HCT116 (cell line): ENCODE measurements around the gene SEC16A. TPM values are rescaled to one million over a fixed set of nuclear protein-coding genes. Genes with fewer than 3 reads are reported as not detected.

Experiments
- ATAC-seq: fragments of 200-7000 bp; cut with Tn5 transposase; 2 replicates; pipeline ENCODE4 v1.9.1; 2020; ENCODE audit warnings: mild to moderate bottlenecking, moderate library complexity
- BruUV-seq: library from RNA; stranded (reverse); fragments of 400-500 nt; replicated peaks from 2 replicates; lab custom pipeline; 2021; lab: Mats Ljungman, UMichigan
- CTCF ChIA-PET: fragments of 300-600 bp; sonication (Branson Sonifier 250); formaldehyde crosslinking; loops from one replicate; lab custom pipeline; 2021; ENCODE audit warnings: antibody characterized with exemption; lab: Charles Lee
- POLR2A ChIA-PET: fragments of 300-600, 350-600 bp; sonication (Branson Sonifier 250); formaldehyde crosslinking; loops from one replicate; lab custom pipeline; 2021; ENCODE audit warnings: antibody characterized with exemption; lab: Charles Lee
- RAD21 ChIA-PET, 2 experiments: fragments of 300-600 bp; sonication (Branson Sonifier 250); formaldehyde crosslinking; loops; one replicate each; lab custom pipeline; 2023; ENCODE audit warnings: low total read pairs in 2 of 2; ENCODE audit not compliant: uncharacterized antibody in 2 of 2, unreplicated experiment in 2 of 2, low non-redundant PET in 1 of 2; lab: Charles Lee
- DNase-seq: peaks from one replicate; pipeline ENCODE4 v3.0.0-alpha.2; 2010; ENCODE audit warnings: low read depth, low spot score
- H2AFZ ChIP-seq: fragments of 200-600 bp; shearing (Covaris generic), sonication (generic); 2 replicates; pipeline ENCODE4 v1.6.1; 2017; ENCODE audit warnings: low read depth, mixed run types, mixed read lengths, antibody characterized with exemption, low read length; ENCODE audit not compliant: poor library complexity, severe bottlenecking
- H3K27ac ChIP-seq: 2 replicates; pipeline ENCODE4 v1.5.1; 2012; ENCODE audit warnings: low read depth, low read length
- H3K27me3 ChIP-seq: fragments of 200-600 bp; sonication (generic); 2 replicates; pipeline ENCODE4 v1.6.1; 2016; ENCODE audit warnings: mixed run types, low read length, mixed read lengths; ENCODE audit not compliant: insufficient read depth
- H3K36me3 ChIP-seq, 2 experiments: fragments of 200-500 bp in 1 of 2; fragments of 200-600 bp in 1 of 2; sonication (Bioruptor generic) in 1 of 2; sonication (generic) in 1 of 2; 2 replicates each; pipeline versions ENCODE4 v1.5.1 to v1.6.1; 2014 to 2016; ENCODE audit warnings: low read length in 2 of 2, inconsistent platforms in 1 of 2, mixed read lengths in 1 of 2, mixed run types in 1 of 2; ENCODE audit not compliant: insufficient read depth in 2 of 2, control insufficient read depth in 1 of 2
- H3K4me1 ChIP-seq, 2 experiments: fragments of 200-600 bp in 1 of 2; sonication (generic) in 1 of 2; 2 replicates each; pipeline versions ENCODE4 v1.5.1 to v1.6.1; 2012 to 2017; ENCODE audit warnings: low read length in 2 of 2, inconsistent platforms in 1 of 2, mild to moderate bottlenecking in 1 of 2, mixed read lengths in 1 of 2, mixed run types in 1 of 2, moderate library complexity in 1 of 2; ENCODE audit not compliant: insufficient read depth in 2 of 2, control insufficient read depth in 1 of 2
- H3K4me2 ChIP-seq: fragments of 200-600 bp; sonication (generic); 2 replicates; pipeline ENCODE4 v1.6.1; 2017; ENCODE audit warnings: mixed run types, low read length, mixed read lengths
- H3K4me3 ChIP-seq, 2 experiments: fragments of 200-600 bp in 1 of 2; sonication (generic) in 1 of 2; replicated peaks in 1 of 2; 2 replicates each; pipeline ENCODE4 v1.5.1; 2011 to 2016; ENCODE audit warnings: low read length in 2 of 2, control low read depth in 1 of 2, low read depth in 1 of 2, mild to moderate bottlenecking in 1 of 2, mixed read lengths in 1 of 2, mixed run types in 1 of 2
- H3K79me2 ChIP-seq: fragments of 200-600 bp; sonication (generic); 2 replicates; pipeline ENCODE4 v1.6.1; 2017; ENCODE audit warnings: mild to moderate bottlenecking, mixed run types, low read length, moderate library complexity, mixed read lengths; ENCODE audit not compliant: insufficient read depth
- H3K9ac ChIP-seq: fragments of 200-600 bp; sonication (generic); 2 replicates; pipeline ENCODE4 v1.6.1; 2016; ENCODE audit warnings: low read length, mixed read lengths
- H3K9me2 ChIP-seq: fragments of 200-600 bp; sonication (generic), shearing (Covaris generic); 2 replicates; pipeline ENCODE4 v1.6.1; 2017; ENCODE audit warnings: mixed run types, mild to moderate bottlenecking, moderate library complexity; ENCODE audit not compliant: insufficient read depth
- H3K9me3 ChIP-seq, 2 experiments: fragments of 200-500 bp in 1 of 2; fragments of 200-600 bp in 1 of 2; sonication (Bioruptor generic) in 1 of 2; sonication (generic) in 1 of 2; 2 replicates each; pipeline ENCODE4 v1.6.1; 2014 to 2017; ENCODE audit warnings: low read length in 2 of 2, mixed read lengths in 2 of 2, inconsistent platforms in 1 of 2, low read depth in 1 of 2, mild to moderate bottlenecking in 1 of 2, mixed run types in 1 of 2, moderate library complexity in 1 of 2; ENCODE audit not compliant: control insufficient read depth in 1 of 2, insufficient read depth in 1 of 2
- H4K20me1 ChIP-seq: fragments of 200-600 bp; sonication (generic), shearing (Covaris generic); 2 replicates; pipeline ENCODE4 v1.6.1; 2017; ENCODE audit warnings: mixed run types, mild to moderate bottlenecking, moderate library complexity; ENCODE audit not compliant: insufficient read depth
- CBX3 ChIP-seq: IDR thresholded peaks from 2 replicates; pipeline ENCODE4 v1.6.1; 2012; ENCODE audit warnings: low read depth
- ELF1 ChIP-seq: IDR thresholded peaks from 2 replicates; pipeline ENCODE4 v1.6.1; 2012; ENCODE audit warnings: low read depth, borderline replicate concordance
- EZH2 ChIP-seq: fragments of 200-600 bp; sonication (generic); IDR thresholded peaks from 2 replicates; pipeline ENCODE4 v1.6.1; 2017; ENCODE audit warnings: antibody characterized with exemption, mixed run types
- EZH2phosphoT487 ChIP-seq: fragments of 200-600 bp; IDR thresholded peaks from 2 replicates; pipeline ENCODE4 v1.6.1; 2018; ENCODE audit warnings: antibody characterized with exemption, borderline replicate concordance
- FOSL1 ChIP-seq: IDR thresholded peaks from 2 replicates; pipeline ENCODE4 v1.6.1; 2012; ENCODE audit warnings: low read depth
- JUND ChIP-seq: IDR thresholded peaks from 2 replicates; pipeline ENCODE4 v1.6.1; 2012
- POLR2A ChIP-seq: IDR thresholded peaks from 2 replicates; pipeline ENCODE4 v1.7.0; 2011; ENCODE audit warnings: borderline replicate concordance; ENCODE audit not compliant: insufficient read depth, insufficient read length; ENCODE audit errors: extremely low read depth
- SIN3A ChIP-seq: IDR thresholded peaks from 2 replicates; pipeline ENCODE4 v1.6.1; 2012; ENCODE audit warnings: low read depth
- SRF ChIP-seq: IDR thresholded peaks from 2 replicates; pipeline ENCODE4 v1.6.1; 2012; ENCODE audit warnings: low read depth
- TCF7L2 ChIP-seq: IDR thresholded peaks from 2 replicates; pipeline ENCODE4 v1.7.0; 2011; ENCODE audit warnings: borderline replicate concordance, inconsistent platforms; ENCODE audit not compliant: insufficient read depth, insufficient read length; ENCODE audit errors: extremely low read depth
- YY1 ChIP-seq: IDR thresholded peaks from 2 replicates; pipeline ENCODE4 v1.6.1; 2011; ENCODE audit warnings: low read length, low read depth, moderate library complexity, mild to moderate bottlenecking; ENCODE audit not compliant: insufficient replicate concordance; ENCODE audit errors: extremely low read depth
- ZBTB33 ChIP-seq: IDR thresholded peaks from 2 replicates; pipeline ENCODE4 v1.6.1; 2011; ENCODE audit warnings: mild to moderate bottlenecking, low read length, moderate library complexity; ENCODE audit not compliant: insufficient replicate concordance; ENCODE audit errors: extremely low read depth
- ZFX ChIP-seq: fragments of 450-650 bp; IDR thresholded peaks from 2 replicates; pipeline ENCODE4 v1.6.1; 2017
- intact Hi-C: fragments of 100-400 bp; cut with micrococcal nuclease; formaldehyde crosslinking; loops from 2 replicates; pipeline ENCODE4 v1.10.0; 2022
- total RNA-seq: library from RNA; stranded (reverse); gene quantifications from one replicate; pipeline ENCODE4 v1.2.1, GENCODE V29; 2021; ENCODE audit not compliant: unreplicated experiment
- TF ChIP-seq, protein P1 (sequence below): IDR thresholded peaks from 2 replicates; pipeline ENCODE4 v1.6.1; 2012

Gene SEC16A
- total RNA-seq, 1 experiment from 2014 or later, result 49.8 TPM

DNA sequence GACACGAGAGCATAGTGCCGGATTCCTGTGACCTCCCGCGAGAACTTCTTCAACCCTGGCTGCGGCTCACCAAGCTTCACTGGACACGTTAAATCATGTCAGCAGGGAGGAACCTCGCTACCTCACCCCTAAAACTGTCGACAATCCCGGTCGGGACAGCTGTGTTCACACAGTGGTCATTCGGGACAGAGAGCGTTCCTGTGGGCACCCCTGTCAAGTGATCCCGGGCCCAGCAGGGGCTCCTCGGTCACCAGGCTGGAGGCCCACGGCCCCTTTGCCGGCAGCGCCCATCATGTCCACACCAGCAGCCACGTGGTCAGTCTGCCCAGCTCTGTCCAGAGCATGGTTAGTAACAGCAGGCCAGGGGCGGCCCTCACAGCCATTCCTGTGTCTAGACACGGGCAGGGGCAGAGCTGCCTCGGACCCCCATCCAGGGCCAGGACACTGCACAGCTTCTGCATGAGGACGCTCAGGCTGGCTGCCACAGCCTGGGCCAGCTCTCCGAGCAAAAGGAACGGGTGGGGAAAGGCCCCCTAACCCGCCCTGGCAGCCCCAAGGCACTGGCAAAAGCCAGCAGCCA lies 46.7 kb downstream of the SEC16A start:
- no peaks in the 10 kb centered on the region for H3K27me3 ChIP-seq
- CTCF ChIA-PET, result no interaction called here
- POLR2A ChIA-PET, result interaction anchor here (0.7 kb wide), 1 partner anchor 10 kb away, joined by 3 read pairs; no protein-coding TSS in a partner anchor
- intact Hi-C loops, result no loop called here
- DNase-seq, result no peak
- no peak for ATAC-seq
- TF ChIP-seq CBX3, result no peak
- no peak for TF ChIP-seq EZH2phosphoT487
- no peak for TF ChIP-seq JUND
- TF ChIP-seq FOSL1, result no peak
- TF ChIP-seq, protein P1, sequence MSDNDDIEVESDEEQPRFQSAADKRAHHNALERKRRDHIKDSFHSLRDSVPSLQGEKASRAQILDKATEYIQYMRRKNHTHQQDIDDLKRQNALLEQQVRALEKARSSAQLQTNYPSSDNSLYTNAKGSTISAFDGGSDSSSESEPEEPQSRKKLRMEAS, result no peak
- TF ChIP-seq TCF7L2, result no peak
- no peak for TF ChIP-seq ELF1
- no peak for TF ChIP-seq POLR2A
- TF ChIP-seq SIN3A, result no peak
- no peak for TF ChIP-seq YY1
- TF ChIP-seq, all 23 proteins: peak for 0
- Histone ChIP-seq H3K9me2 (no peaks in the 10 kb centered on the region), H3K4me3 (no peak overlapping the region), H4K20me1 (no peaks in the 10 kb centered on the region), H3K36me3 (peaks cover 3 to 12% of the 10 kb centered on the region in 2 experiments; a peak in 2 of 4 replicates), H2AFZ (no peak overlapping the region), H3K27ac (no peak overlapping the region), H3K4me1 (peaks cover 8 to 22% of the 10 kb centered on the region in 2 experiments), H3K4me2 (no peak overlapping the region), H3K9ac (no peak overlapping the region), H3K9me3 (no peaks in the 10 kb centered on the region), H3K79me2 (peaks cover 59% of the 10 kb centered on the region)
- RAD21 ChIA-PET, result no interaction called here
- no TSS peak for BruUV-seq

DNA sequence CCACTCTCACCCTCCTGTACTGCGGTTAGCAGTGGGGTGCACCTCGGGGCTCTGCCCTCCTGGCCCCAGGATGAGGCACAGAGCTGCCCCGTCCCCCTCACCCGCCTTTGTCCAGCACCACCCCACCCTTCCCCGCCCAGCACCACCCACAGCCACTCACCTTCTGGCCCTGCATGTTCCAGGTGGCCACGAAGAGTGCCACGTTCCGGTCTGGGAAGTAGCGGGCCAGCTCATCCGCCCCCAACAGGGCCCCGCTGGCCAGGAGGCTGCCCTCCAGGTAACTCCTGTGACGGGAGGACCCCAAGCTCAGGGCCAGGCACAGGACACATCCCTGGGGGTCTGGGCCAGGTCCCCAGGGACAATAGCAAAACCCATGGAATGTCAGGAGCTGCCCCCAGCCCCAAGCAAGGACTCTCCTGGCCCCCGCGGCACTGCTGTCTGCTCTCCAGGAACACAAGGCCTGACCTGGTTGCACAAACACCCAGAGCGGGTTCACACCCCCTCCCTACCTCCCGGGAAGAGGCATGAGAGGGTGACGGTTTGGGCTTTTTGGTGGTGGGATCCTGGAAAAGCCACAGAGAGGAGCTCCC lies 48.2 kb downstream of the SEC16A start:
- RAD21 ChIA-PET, result no interaction called here
- no peaks in the 10 kb centered on the region for H3K9me2 ChIP-seq
- no peak overlapping the region for H3K9ac ChIP-seq
- CTCF ChIA-PET, result no interaction called here
- no peak for TF ChIP-seq SRF
- no peak for TF ChIP-seq SIN3A
- no peak for TF ChIP-seq ZBTB33
- TF ChIP-seq EZH2phosphoT487, result no peak
- TF ChIP-seq EZH2, result no peak
- TF ChIP-seq, protein P1, result no peak
- no peak for TF ChIP-seq ZFX
- POLR2A ChIA-PET, result no interaction called here
- no peak for ATAC-seq
- H3K9me3 ChIP-seq, result no peaks in the 10 kb centered on the region
- no peak overlapping the region for H3K4me2 ChIP-seq
- H3K36me3 ChIP-seq, result peaks cover 3 to 8% of the 10 kb centered on the region in 2 experiments; a peak in 2 of 4 replicates
- H3K27me3 ChIP-seq, result no peaks in the 10 kb centered on the region
- H3K27ac ChIP-seq, result no peak overlapping the region
- no peaks in the 10 kb centered on the region for H4K20me1 ChIP-seq
- intact Hi-C loops, result no loop called here
- peaks cover 8 to 17% of the 10 kb centered on the region in 2 experiments for H3K4me1 ChIP-seq
- H3K79me2 ChIP-seq, result peaks cover 59% of the 10 kb centered on the region
- no TSS peak for BruUV-seq
- no peak overlapping the region for H3K4me3 ChIP-seq
- no peak for DNase-seq
- H2AFZ ChIP-seq, result no peak overlapping the region
